ENCODE measurements around the gene LETM1.

Gene LETM1

GRCh38 chr4:1813915-1814314 is 42.0 kb downstream of the LETM1 start:
- H3K4ac ChIP-seq (ENCODE audit: low read depth in 1 of 2, low read length in 2 of 2) = no peak overlapping the region
- H3K4me2 ChIP-seq (ENCODE audit: low read length, poor library complexity, severe bottlenecking) = no peak overlapping the region
- H4K8ac ChIP-seq (ENCODE audit: low read length) = no peak overlapping the region
- H3K23ac ChIP-seq (ENCODE audit: low read length in 2 of 2) = no peak overlapping the region
- 86% methylated on average over 8 of the region's 9 CpGs for WGBS
- H2BK5ac ChIP-seq (ENCODE audit: low read depth, low read length, poor library complexity, severe bottlenecking) = no peak overlapping the region
- no peak overlapping the region for H3K9ac ChIP-seq (ENCODE audit: low read length)
- no peak overlapping the region for H2BK15ac ChIP-seq (ENCODE audit: low read depth, poor library complexity, severe bottlenecking)
- H2AFZ ChIP-seq (ENCODE audit: low read depth, low read length) = no peak overlapping the region
- no peak overlapping the region for H2BK120ac ChIP-seq (ENCODE audit: low read depth, low read length)
- no peak overlapping the region for H2AK5ac ChIP-seq (ENCODE audit: low read length, severe bottlenecking)
- H3K18ac ChIP-seq (ENCODE audit: low read depth in 1 of 2, low read length in 2 of 2) = no peak overlapping the region
- peaks cover 64 to 72% of the 10 kb centered on the region in 2 experiments for H3K36me3 ChIP-seq (ENCODE audit: control insufficient read depth in 1 of 2, insufficient read depth in 2 of 2, low read depth in 1 of 2, low read length in 2 of 2)
- no peak overlapping the region for H3K27ac ChIP-seq (ENCODE audit: low read length, poor library complexity, severe bottlenecking)
- DNase-seq = peak; percentile 11
- no peak overlapping the region for H2BK12ac ChIP-seq (ENCODE audit: low read length in 2 of 2)
- H3K79me1 ChIP-seq (replicated peaks; ENCODE audit: low read length, poor library complexity, severe bottlenecking) = peaks cover 11% of the 10 kb centered on the region
- no peaks in the 10 kb centered on the region for H3K9me3 ChIP-seq (ENCODE audit: control insufficient read depth, low read length)
- H3K14ac ChIP-seq (ENCODE audit: low read length in 2 of 2) = no peak overlapping the region
- no peak overlapping the region for H3K4me3 ChIP-seq (ENCODE audit: insufficient read depth in 1 of 2, low read depth in 1 of 2, low read length in 2 of 2)
- H3K27me3 ChIP-seq (ENCODE audit: control insufficient read depth in 1 of 2, insufficient read depth in 1 of 2, low read length in 2 of 2) = no peaks in the 10 kb centered on the region
- no peaks in the 10 kb centered on the region for H3K4me1 ChIP-seq (ENCODE audit: control insufficient read depth, insufficient read depth, low read depth, low read length)
- no peak overlapping the region for H4K91ac ChIP-seq (ENCODE audit: low read length)

DNA sequence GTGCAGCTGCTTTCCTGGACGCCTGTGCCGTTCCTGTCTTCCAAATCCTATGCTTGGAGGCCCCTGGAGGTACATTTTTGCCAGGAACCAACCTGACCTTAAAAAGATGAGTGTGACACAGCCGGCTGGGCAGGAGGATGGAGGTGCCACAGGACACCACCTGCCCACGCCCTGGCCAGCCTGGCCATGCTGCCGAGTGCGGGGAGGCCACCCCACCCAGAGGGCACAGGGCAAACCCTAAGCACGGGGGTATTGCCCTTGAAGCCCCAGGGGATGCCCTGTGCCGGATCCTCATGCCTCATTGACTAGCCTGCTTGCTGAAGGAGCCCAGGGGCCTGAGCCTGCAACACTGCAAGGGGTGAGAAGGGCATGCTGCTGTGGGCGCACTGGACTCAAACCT is 42.7 kb downstream of the LETM1 start:
- no peaks in the 10 kb centered on the region for H3K27me3 ChIP-seq (ENCODE audit: control insufficient read depth in 1 of 2, insufficient read depth in 1 of 2, low read length in 2 of 2)
- H2AFZ ChIP-seq (ENCODE audit: low read depth, low read length) = no peak overlapping the region
- H3K36me3 ChIP-seq (ENCODE audit: control insufficient read depth in 1 of 2, insufficient read depth in 2 of 2, low read depth in 1 of 2, low read length in 2 of 2) = peaks cover 59 to 72% of the 10 kb centered on the region in 2 experiments
- H3K4me2 ChIP-seq (ENCODE audit: low read length, poor library complexity, severe bottlenecking) = no peak overlapping the region
- no peak overlapping the region for H3K4me3 ChIP-seq (ENCODE audit: insufficient read depth in 1 of 2, low read depth in 1 of 2, low read length in 2 of 2)
- H2AK5ac ChIP-seq (ENCODE audit: low read length, severe bottlenecking) = no peak overlapping the region
- H3K27ac ChIP-seq (ENCODE audit: low read length, poor library complexity, severe bottlenecking) = no peak overlapping the region
- no peaks in the 10 kb centered on the region for H3K9me3 ChIP-seq (ENCODE audit: control insufficient read depth, low read length)
- H3K79me1 ChIP-seq (replicated peaks; ENCODE audit: low read length, poor library complexity, severe bottlenecking) = peaks cover 11% of the 10 kb centered on the region
- no peaks in the 10 kb centered on the region for H3K4me1 ChIP-seq (ENCODE audit: control insufficient read depth, insufficient read depth, low read depth, low read length)
- no peak overlapping the region for H4K91ac ChIP-seq (ENCODE audit: low read length)
- no peak overlapping the region for H2BK15ac ChIP-seq (ENCODE audit: low read depth, poor library complexity, severe bottlenecking)
- no peak overlapping the region for H2BK5ac ChIP-seq (ENCODE audit: low read depth, low read length, poor library complexity, severe bottlenecking)
- no peak overlapping the region for H3K18ac ChIP-seq (ENCODE audit: low read depth in 1 of 2, low read length in 2 of 2)
- DNase-seq = no peak
- H3K9ac ChIP-seq (ENCODE audit: low read length) = no peak overlapping the region
- no peak overlapping the region for H3K4ac ChIP-seq (ENCODE audit: low read depth in 1 of 2, low read length in 2 of 2)
- no peak overlapping the region for H3K23ac ChIP-seq (ENCODE audit: low read length in 2 of 2)
- 90% methylated on average over 9 of the region's 9 CpGs for WGBS
- no peak overlapping the region for H2BK12ac ChIP-seq (ENCODE audit: low read length in 2 of 2)
- no peak overlapping the region for H3K14ac ChIP-seq (ENCODE audit: low read length in 2 of 2)
- no peak overlapping the region for H2BK120ac ChIP-seq (ENCODE audit: low read depth, low read length)
- no peak overlapping the region for H4K8ac ChIP-seq (ENCODE audit: low read length)

DNA sequence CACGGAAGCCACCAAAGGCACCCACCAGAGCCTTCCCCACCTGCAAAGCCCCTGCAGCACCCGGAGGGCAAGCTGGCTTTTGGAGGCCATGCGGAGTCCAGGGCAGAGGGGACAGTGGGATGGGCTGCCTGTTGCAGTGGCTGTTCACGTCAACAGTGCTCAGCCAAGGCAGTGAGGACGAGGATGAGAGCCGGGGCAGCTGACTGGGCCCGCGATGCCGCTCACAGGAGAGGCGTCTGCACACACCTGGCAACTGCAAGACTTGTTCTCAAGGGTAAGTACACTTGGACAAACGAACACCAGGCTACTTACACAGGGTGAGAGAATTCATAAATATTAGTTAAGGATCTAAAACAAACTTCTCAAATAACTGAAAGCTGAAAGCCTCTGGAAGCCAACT is 43.2 kb downstream of the LETM1 start:
- Histone ChIP-seq H4K91ac (ENCODE audit: low read length) (peak overlapping the region; percentile 47), H3K4me2 (ENCODE audit: low read length, poor library complexity, severe bottlenecking) (no peak overlapping the region), H2AFZ (ENCODE audit: low read depth, low read length) (no peak overlapping the region), H2BK120ac (ENCODE audit: low read depth, low read length) (no peak overlapping the region), H2BK15ac (ENCODE audit: low read depth, poor library complexity, severe bottlenecking) (no peak overlapping the region), H3K18ac (ENCODE audit: low read depth in 1 of 2, low read length in 2 of 2) (no peak overlapping the region), H3K14ac (ENCODE audit: low read length in 2 of 2) (no peak overlapping the region), H3K36me3 (ENCODE audit: control insufficient read depth in 1 of 2, insufficient read depth in 2 of 2, low read depth in 1 of 2, low read length in 2 of 2) (peaks cover 54 to 68% of the 10 kb centered on the region in 2 experiments), H3K4me3 (ENCODE audit: insufficient read depth in 1 of 2, low read depth in 1 of 2, low read length in 2 of 2) (no peak overlapping the region), H3K9ac (ENCODE audit: low read length) (no peak overlapping the region), H3K79me1 (replicated peaks; ENCODE audit: low read length, poor library complexity, severe bottlenecking) (peaks cover 9% of the 10 kb centered on the region), H2BK12ac (ENCODE audit: low read length in 2 of 2) (no peak overlapping the region), H3K27ac (ENCODE audit: low read length, poor library complexity, severe bottlenecking) (no peak overlapping the region), H3K23ac (ENCODE audit: low read length in 2 of 2) (no peak overlapping the region), H2BK5ac (ENCODE audit: low read depth, low read length, poor library complexity, severe bottlenecking) (no peak overlapping the region), H3K4ac (ENCODE audit: low read depth in 1 of 2, low read length in 2 of 2) (no peak overlapping the region), H3K27me3 (ENCODE audit: control insufficient read depth in 1 of 2, insufficient read depth in 1 of 2, low read length in 2 of 2) (no peaks in the 10 kb centered on the region), H4K8ac (ENCODE audit: low read length) (peak overlapping the region; percentile 5), H2AK5ac (ENCODE audit: low read length, severe bottlenecking) (no peak overlapping the region), H3K9me3 (ENCODE audit: control insufficient read depth, low read length) (no peaks in the 10 kb centered on the region), H3K4me1 (ENCODE audit: control insufficient read depth, insufficient read depth, low read depth, low read length) (no peaks in the 10 kb centered on the region)
- 98% methylated on average over 8 of the region's 11 CpGs for WGBS
- DNase-seq = no peak

GRCh38 chr4:1810765-1811164 is 45.2 kb downstream of the LETM1 start:
- Histone ChIP-seq H3K9me3 (ENCODE audit: control insufficient read depth, low read length) (no peaks in the 10 kb centered on the region), H4K91ac (ENCODE audit: low read length) (no peak overlapping the region), H4K8ac (ENCODE audit: low read length) (no peak overlapping the region), H3K36me3 (ENCODE audit: control insufficient read depth in 1 of 2, insufficient read depth in 2 of 2, low read depth in 1 of 2, low read length in 2 of 2) (peaks cover 36 to 56% of the 10 kb centered on the region in 2 experiments), H2BK120ac (ENCODE audit: low read depth, low read length) (no peak overlapping the region), H3K4ac (ENCODE audit: low read depth in 1 of 2, low read length in 2 of 2) (no peak overlapping the region), H3K4me2 (ENCODE audit: low read length, poor library complexity, severe bottlenecking) (no peak overlapping the region), H3K4me3 (ENCODE audit: insufficient read depth in 1 of 2, low read depth in 1 of 2, low read length in 2 of 2) (no peak overlapping the region), H2BK5ac (ENCODE audit: low read depth, low read length, poor library complexity, severe bottlenecking) (no peak overlapping the region), H3K27ac (ENCODE audit: low read length, poor library complexity, severe bottlenecking) (no peak overlapping the region), H2AFZ (ENCODE audit: low read depth, low read length) (no peak overlapping the region), H3K79me1 (replicated peaks; ENCODE audit: low read length, poor library complexity, severe bottlenecking) (peaks cover 8% of the 10 kb centered on the region), H3K4me1 (ENCODE audit: control insufficient read depth, insufficient read depth, low read depth, low read length) (peaks cover 2% of the 10 kb centered on the region), H3K27me3 (ENCODE audit: control insufficient read depth in 1 of 2, insufficient read depth in 1 of 2, low read length in 2 of 2) (peaks cover 0 to 3% of the 10 kb centered on the region in 2 experiments), H3K14ac (ENCODE audit: low read length in 2 of 2) (no peak overlapping the region), H3K9ac (ENCODE audit: low read length) (no peak overlapping the region), H2BK12ac (ENCODE audit: low read length in 2 of 2) (no peak overlapping the region), H3K18ac (ENCODE audit: low read depth in 1 of 2, low read length in 2 of 2) (no peak overlapping the region), H2AK5ac (ENCODE audit: low read length, severe bottlenecking) (no peak overlapping the region), H2BK15ac (ENCODE audit: low read depth, poor library complexity, severe bottlenecking) (no peak overlapping the region), H3K23ac (ENCODE audit: low read length in 2 of 2) (no peak overlapping the region)
- no peak for DNase-seq
- 94% methylated on average over 10 of the region's 10 CpGs for WGBS

All from mesenchymal stem cell (in vitro differentiated cells and primary cell).